ENCODE measurements around the gene SRP19.

The SRP19 gene

DNA sequence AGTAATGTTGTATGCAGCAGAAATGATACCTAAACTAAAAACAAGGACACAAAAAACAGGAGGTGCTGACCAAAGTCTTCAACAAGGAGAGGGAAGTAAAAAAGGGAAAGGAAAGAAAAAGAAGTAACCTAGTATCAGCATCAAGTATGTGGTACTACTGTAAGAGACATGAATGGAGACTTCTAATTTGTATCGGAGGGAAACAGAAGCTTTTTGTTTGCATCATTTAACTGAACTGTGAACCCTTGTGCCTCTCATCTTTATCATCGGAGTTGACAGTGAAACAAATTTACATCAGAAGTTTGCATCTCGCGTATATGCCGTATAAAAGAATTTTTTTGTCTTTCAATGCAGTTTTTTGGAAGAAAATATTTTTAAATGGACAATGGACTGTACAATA is 6.3 kb downstream of the SRP19 start:
- no peak overlapping the region for H3K4me3 ChIP-seq (ENCODE audit: low read depth, low read length)
- TF ChIP-seq, protein P1, sequence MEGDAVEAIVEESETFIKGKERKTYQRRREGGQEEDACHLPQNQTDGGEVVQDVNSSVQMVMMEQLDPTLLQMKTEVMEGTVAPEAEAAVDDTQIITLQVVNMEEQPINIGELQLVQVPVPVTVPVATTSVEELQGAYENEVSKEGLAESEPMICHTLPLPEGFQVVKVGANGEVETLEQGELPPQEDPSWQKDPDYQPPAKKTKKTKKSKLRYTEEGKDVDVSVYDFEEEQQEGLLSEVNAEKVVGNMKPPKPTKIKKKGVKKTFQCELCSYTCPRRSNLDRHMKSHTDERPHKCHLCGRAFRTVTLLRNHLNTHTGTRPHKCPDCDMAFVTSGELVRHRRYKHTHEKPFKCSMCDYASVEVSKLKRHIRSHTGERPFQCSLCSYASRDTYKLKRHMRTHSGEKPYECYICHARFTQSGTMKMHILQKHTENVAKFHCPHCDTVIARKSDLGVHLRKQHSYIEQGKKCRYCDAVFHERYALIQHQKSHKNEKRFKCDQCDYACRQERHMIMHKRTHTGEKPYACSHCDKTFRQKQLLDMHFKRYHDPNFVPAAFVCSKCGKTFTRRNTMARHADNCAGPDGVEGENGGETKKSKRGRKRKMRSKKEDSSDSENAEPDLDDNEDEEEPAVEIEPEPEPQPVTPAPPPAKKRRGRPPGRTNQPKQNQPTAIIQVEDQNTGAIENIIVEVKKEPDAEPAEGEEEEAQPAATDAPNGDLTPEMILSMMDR (IDR thresholded peaks at IDR 0.05; ENCODE audit: low read depth, low read length): no peak

DNA sequence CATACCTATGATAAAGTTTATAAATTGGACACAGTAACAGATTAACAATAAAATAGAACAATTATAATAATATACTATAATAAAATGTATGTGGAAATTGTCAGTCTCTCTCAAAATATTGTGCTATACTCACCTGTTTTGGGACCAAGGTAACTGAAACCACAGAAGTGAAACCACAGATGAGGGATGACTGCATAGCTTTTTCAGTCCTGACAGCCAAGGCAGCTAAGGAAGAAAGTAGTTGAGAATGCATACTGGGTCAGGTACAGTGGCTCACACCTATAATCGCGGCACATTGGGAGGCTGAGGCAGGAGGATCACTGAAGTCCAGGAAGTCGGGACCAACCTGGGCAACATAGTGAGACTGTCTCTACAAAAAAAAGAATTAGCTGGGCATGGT is 8.9 kb downstream of the SRP19 start:
- TF ChIP-seq, protein P1 (IDR thresholded peaks at IDR 0.05; ENCODE audit: low read depth, low read length): no peak
- no peak overlapping the region for H3K4me3 ChIP-seq (ENCODE audit: low read depth, low read length)

DNA sequence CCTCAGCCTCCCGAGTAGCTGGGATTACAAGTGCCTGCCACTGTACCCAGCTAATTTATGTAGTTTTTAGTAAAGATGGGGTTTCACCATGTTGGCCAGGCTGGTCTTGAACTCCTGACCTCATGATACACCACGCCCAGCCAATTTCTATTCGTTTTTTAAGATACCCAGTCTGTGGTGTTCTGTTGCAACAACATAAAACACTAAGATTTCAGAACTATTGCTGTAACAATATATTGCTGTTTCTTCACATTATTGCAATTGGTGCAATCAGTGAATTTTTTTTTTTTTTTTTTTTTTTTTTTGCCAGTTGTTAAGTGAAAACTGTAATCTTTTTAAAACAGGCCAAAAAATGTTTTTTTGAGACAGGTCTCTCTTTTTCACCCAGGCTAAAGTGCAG is 9.9 kb downstream of the SRP19 start:
- no peak overlapping the region for H3K4me3 ChIP-seq (ENCODE audit: low read depth, low read length)
- TF ChIP-seq, protein P1 (IDR thresholded peaks at IDR 0.05; ENCODE audit: low read depth, low read length): no peak

GRCh38 chr5:112876362-112876761 is 15.3 kb downstream of the SRP19 start:
- H3K4me3 ChIP-seq (ENCODE audit: low read depth, low read length): no peak overlapping the region
- TF ChIP-seq, protein P1 (IDR thresholded peaks at IDR 0.05; ENCODE audit: low read depth, low read length): no peak

DNA sequence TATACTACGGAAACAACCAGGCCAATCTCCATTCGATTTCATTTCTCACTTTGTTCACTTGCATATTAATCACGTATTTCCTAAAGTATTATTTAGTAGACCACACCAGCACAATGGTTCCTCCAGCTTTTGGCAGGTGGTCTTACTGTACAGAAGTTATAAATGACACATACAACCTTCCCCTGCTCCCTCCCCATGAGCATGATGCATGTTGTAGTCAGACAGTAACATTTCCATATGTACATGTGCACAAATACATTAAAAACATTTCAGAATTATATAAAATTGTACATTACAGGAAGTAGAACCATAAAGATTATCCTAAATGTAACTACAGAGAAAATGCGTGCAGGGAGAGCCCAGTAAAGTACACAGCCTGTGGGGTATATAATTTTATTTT is 17.0 kb downstream of the SRP19 start:
- TF ChIP-seq, protein P1 (IDR thresholded peaks at IDR 0.05; ENCODE audit: low read depth, low read length): no peak
- no peak overlapping the region for H3K4me3 ChIP-seq (ENCODE audit: low read depth, low read length)

GRCh38 chr5:112878760-112879159 is 17.7 kb downstream of the SRP19 start:
- TF ChIP-seq, protein P1 (IDR thresholded peaks at IDR 0.05; ENCODE audit: low read depth, low read length): no peak
- no peak overlapping the region for H3K4me3 ChIP-seq (ENCODE audit: low read depth, low read length)

DNA sequence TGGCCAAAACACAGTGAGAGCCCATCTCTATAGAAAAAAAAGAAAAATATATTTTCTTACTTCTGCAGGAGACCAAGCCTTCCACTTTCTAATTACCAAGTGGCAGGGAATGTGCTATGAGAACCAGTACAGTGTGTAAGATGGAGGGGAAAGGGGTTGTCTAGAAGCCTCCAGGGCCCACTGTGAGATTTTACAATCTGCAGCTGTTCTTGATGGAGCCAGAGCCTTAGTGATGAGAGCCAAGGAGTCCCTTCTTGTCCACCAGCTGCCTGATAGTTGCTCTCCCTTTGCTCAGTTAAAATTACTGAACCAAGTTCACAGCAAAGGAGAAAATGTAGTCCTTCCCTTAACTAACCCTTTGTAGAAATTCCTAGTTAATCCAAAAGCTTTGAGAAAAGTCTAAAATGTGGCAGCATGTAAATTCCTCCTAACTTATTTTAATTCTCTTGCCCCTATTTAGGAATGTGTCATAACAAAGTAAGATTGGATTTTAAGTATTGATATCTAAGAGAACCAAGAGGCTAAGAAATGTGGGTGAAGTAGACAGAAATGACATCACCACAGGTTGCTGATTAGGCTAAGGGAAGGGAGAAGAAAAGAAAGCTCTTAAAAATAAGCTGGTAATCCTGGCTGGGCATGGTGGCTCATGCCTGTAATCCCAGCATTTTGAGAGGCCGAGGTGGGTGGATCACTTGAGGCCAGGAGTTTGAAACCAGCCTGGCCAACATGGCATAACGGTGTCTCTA is 19.3 kb downstream of the SRP19 start:
- TF ChIP-seq, protein P1 (IDR thresholded peaks at IDR 0.05; ENCODE audit: low read depth, low read length): no peak
- H3K4me3 ChIP-seq (ENCODE audit: low read depth, low read length): no peak overlapping the region
